HCT116 (cell line): ENCODE data around the gene HAPLN2. TPM values are rescaled to one million over a fixed set of nuclear protein-coding genes. Genes with fewer than 3 reads are reported as not detected.

Experiments
- ATAC-seq: fragments of 200-7000 bp; cut with Tn5 transposase; 2 replicates; pipeline ENCODE4 v1.9.1; 2020; ENCODE audit warnings: mild to moderate bottlenecking, moderate library complexity
- Bru-seq: library from RNA; stranded (reverse); fragments of 400-500 nt; gene quantifications from one replicate; lab custom pipeline; 2021; lab: Mats Ljungman, UMichigan
- BruChase-seq, 2 experiments: library from RNA; stranded (reverse); fragments of 400-500 nt; gene quantifications; one replicate each; lab custom pipeline; 2021; lab: Mats Ljungman, UMichigan
- BruUV-seq: library from RNA; stranded (reverse); fragments of 400-500 nt; replicated peaks from 2 replicates; lab custom pipeline; 2021; lab: Mats Ljungman, UMichigan
- CTCF ChIA-PET: fragments of 300-600 bp; sonication (Branson Sonifier 250); formaldehyde crosslinking; loops from one replicate; lab custom pipeline; 2021; ENCODE audit warnings: antibody characterized with exemption; lab: Charles Lee
- POLR2A ChIA-PET: fragments of 300-600, 350-600 bp; sonication (Branson Sonifier 250); formaldehyde crosslinking; loops from one replicate; lab custom pipeline; 2021; ENCODE audit warnings: antibody characterized with exemption; lab: Charles Lee
- RAD21 ChIA-PET, 2 experiments: fragments of 300-600 bp; sonication (Branson Sonifier 250); formaldehyde crosslinking; loops; one replicate each; lab custom pipeline; 2023; ENCODE audit warnings: low total read pairs in 2 of 2; ENCODE audit not compliant: uncharacterized antibody in 2 of 2, unreplicated experiment in 2 of 2, low non-redundant PET in 1 of 2; lab: Charles Lee
- DNase-seq: peaks from one replicate; pipeline ENCODE4 v3.0.0-alpha.2; 2010; ENCODE audit warnings: low read depth, low spot score
- H2AFZ ChIP-seq: fragments of 200-600 bp; shearing (Covaris generic), sonication (generic); 2 replicates; pipeline ENCODE4 v1.6.1; 2017; ENCODE audit warnings: low read depth, mixed run types, mixed read lengths, antibody characterized with exemption, low read length; ENCODE audit not compliant: poor library complexity, severe bottlenecking
- H3K27ac ChIP-seq: 2 replicates; pipeline ENCODE4 v1.5.1; 2012; ENCODE audit warnings: low read depth, low read length
- H3K27me3 ChIP-seq: fragments of 200-600 bp; sonication (generic); 2 replicates; pipeline ENCODE4 v1.6.1; 2016; ENCODE audit warnings: mixed run types, low read length, mixed read lengths; ENCODE audit not compliant: insufficient read depth
- H3K36me3 ChIP-seq, 2 experiments: fragments of 200-500 bp in 1 of 2; fragments of 200-600 bp in 1 of 2; sonication (Bioruptor generic) in 1 of 2; sonication (generic) in 1 of 2; 2 replicates each; pipeline versions ENCODE4 v1.5.1 to v1.6.1; 2014 to 2016; ENCODE audit warnings: low read length in 2 of 2, inconsistent platforms in 1 of 2, mixed read lengths in 1 of 2, mixed run types in 1 of 2; ENCODE audit not compliant: insufficient read depth in 2 of 2, control insufficient read depth in 1 of 2
- H3K4me1 ChIP-seq, 2 experiments: fragments of 200-600 bp in 1 of 2; sonication (generic) in 1 of 2; 2 replicates each; pipeline versions ENCODE4 v1.5.1 to v1.6.1; 2012 to 2017; ENCODE audit warnings: low read length in 2 of 2, inconsistent platforms in 1 of 2, mild to moderate bottlenecking in 1 of 2, mixed read lengths in 1 of 2, mixed run types in 1 of 2, moderate library complexity in 1 of 2; ENCODE audit not compliant: insufficient read depth in 2 of 2, control insufficient read depth in 1 of 2
- H3K4me2 ChIP-seq: fragments of 200-600 bp; sonication (generic); 2 replicates; pipeline ENCODE4 v1.6.1; 2017; ENCODE audit warnings: mixed run types, low read length, mixed read lengths
- H3K4me3 ChIP-seq, 2 experiments: fragments of 200-600 bp in 1 of 2; sonication (generic) in 1 of 2; replicated peaks in 1 of 2; 2 replicates each; pipeline ENCODE4 v1.5.1; 2011 to 2016; ENCODE audit warnings: low read length in 2 of 2, control low read depth in 1 of 2, low read depth in 1 of 2, mild to moderate bottlenecking in 1 of 2, mixed read lengths in 1 of 2, mixed run types in 1 of 2
- H3K79me2 ChIP-seq: fragments of 200-600 bp; sonication (generic); 2 replicates; pipeline ENCODE4 v1.6.1; 2017; ENCODE audit warnings: mild to moderate bottlenecking, mixed run types, low read length, moderate library complexity, mixed read lengths; ENCODE audit not compliant: insufficient read depth
- H3K9ac ChIP-seq: fragments of 200-600 bp; sonication (generic); 2 replicates; pipeline ENCODE4 v1.6.1; 2016; ENCODE audit warnings: low read length, mixed read lengths
- H3K9me2 ChIP-seq: fragments of 200-600 bp; sonication (generic), shearing (Covaris generic); 2 replicates; pipeline ENCODE4 v1.6.1; 2017; ENCODE audit warnings: mixed run types, mild to moderate bottlenecking, moderate library complexity; ENCODE audit not compliant: insufficient read depth
- H3K9me3 ChIP-seq, 2 experiments: fragments of 200-500 bp in 1 of 2; fragments of 200-600 bp in 1 of 2; sonication (Bioruptor generic) in 1 of 2; sonication (generic) in 1 of 2; 2 replicates each; pipeline ENCODE4 v1.6.1; 2014 to 2017; ENCODE audit warnings: low read length in 2 of 2, mixed read lengths in 2 of 2, inconsistent platforms in 1 of 2, low read depth in 1 of 2, mild to moderate bottlenecking in 1 of 2, mixed run types in 1 of 2, moderate library complexity in 1 of 2; ENCODE audit not compliant: control insufficient read depth in 1 of 2, insufficient read depth in 1 of 2
- H4K20me1 ChIP-seq: fragments of 200-600 bp; sonication (generic), shearing (Covaris generic); 2 replicates; pipeline ENCODE4 v1.6.1; 2017; ENCODE audit warnings: mixed run types, mild to moderate bottlenecking, moderate library complexity; ENCODE audit not compliant: insufficient read depth
- CEBPB ChIP-seq: IDR thresholded peaks from 2 replicates; pipeline ENCODE4 v1.6.1; 2012; ENCODE audit warnings: low read depth
- CTCF ChIP-seq, 3 experiments: fragments of 200-600 bp in 1 of 3; sonication (generic) in 1 of 3; IDR thresholded peaks in 2 of 3; conservative IDR thresholded peaks in 1 of 3; 2 replicates each; pipeline ENCODE4 v1.5.1; 2012 to 2017; ENCODE audit warnings: low read depth in 2 of 3, low read length in 2 of 3, antibody characterized with exemption in 1 of 3, borderline replicate concordance in 1 of 3, control low read depth in 1 of 3, mild to moderate bottlenecking in 1 of 3, mixed read lengths in 1 of 3, mixed run types in 1 of 3, moderate library complexity in 1 of 3; ENCODE audit not compliant: insufficient read depth in 1 of 3
- JUND ChIP-seq: IDR thresholded peaks from 2 replicates; pipeline ENCODE4 v1.6.1; 2012
- POLR2A ChIP-seq: IDR thresholded peaks from 2 replicates; pipeline ENCODE4 v1.7.0; 2011; ENCODE audit warnings: borderline replicate concordance; ENCODE audit not compliant: insufficient read depth, insufficient read length; ENCODE audit errors: extremely low read depth
- RAD21 ChIP-seq: IDR thresholded peaks from 2 replicates; pipeline ENCODE4 v1.6.1; 2012; ENCODE audit warnings: low read depth, mild to moderate bottlenecking
- REST ChIP-seq: IDR thresholded peaks from 2 replicates; pipeline ENCODE4 v1.6.1; 2012; ENCODE audit warnings: low read depth
- SRF ChIP-seq: IDR thresholded peaks from 2 replicates; pipeline ENCODE4 v1.6.1; 2012; ENCODE audit warnings: low read depth
- intact Hi-C: fragments of 100-400 bp; cut with micrococcal nuclease; formaldehyde crosslinking; loops from 2 replicates; pipeline ENCODE4 v1.10.0; 2022
- long read RNA-seq: library from polyadenylated mRNA; unstranded; transcript quantifications from one replicate; pipeline ENCODE4 v2.0.0, GENCODE V29; 2021; ENCODE audit not compliant: unreplicated experiment
- polyA plus RNA-seq: library from polyadenylated mRNA; unstranded; fragments of >200 nt; gene quantifications from 2 replicates; pipeline ENCODE4 v1.2.1, GENCODE V29; 2012; ENCODE audit warnings: missing spikeins
- total RNA-seq: library from RNA; stranded (reverse); gene quantifications from one replicate; pipeline ENCODE4 v1.2.1, GENCODE V29; 2021; ENCODE audit not compliant: unreplicated experiment

The HAPLN2 gene
- total RNA-seq (0.54 TPM), Bru-seq, nascent RNA (percentile 25 among the genes with signal in this experiment), BruChase-seq, experiment 1, labeled RNA remaining after a 6-hour chase (percentile 39 among the genes with signal in this experiment), BruChase-seq, experiment 2, labeled RNA remaining after a 2-hour chase (percentile 30 among the genes with signal in this experiment)
- polyA plus RNA-seq, result 0.47 and 0.60 TPM in 2 replicates
- long read RNA-seq, result 0 reads

GRCh38 chr1:156618853-156619581, at the start of gene HAPLN2:
Gene HAPLN2 (plus strand): TSS chr1:156619415. CDS start chr1:156623491, 4,076 bp downstream.
- H3K4me1 ChIP-seq, result peaks cover 8 to 11% of the 10 kb centered on the region in 2 experiments
- no peak for TF ChIP-seq SRF
- no peak for TF ChIP-seq REST
- no peak for TF ChIP-seq CEBPB
- TF ChIP-seq JUND, result no peak
- TF ChIP-seq RAD21, result peak; percentile 35
- peak; percentile 22 to 80 (median 61); a peak in 5 of 6 replicates for TF ChIP-seq CTCF (IDR thresholded peaks at IDR 0.05 in 2 of 3, conservative IDR thresholded peaks at IDR 0.05 in 1 of 3; ENCODE audit: borderline replicate concordance in 1 of 3, insufficient read depth in 1 of 3, low read depth in 2 of 3, low read length in 2 of 3)
- TF ChIP-seq POLR2A, result no peak
- no peaks in the 10 kb centered on the region for H3K36me3 ChIP-seq
- RAD21 ChIA-PET, result no interaction called here
- no peak within 1 kb of the TSS for H3K9ac ChIP-seq
- POLR2A ChIA-PET, result interaction anchor here (0.8 kb wide), 1 partner anchor 17 kb away, joined by 3 read pairs; no protein-coding TSS in a partner anchor
- H4K20me1 ChIP-seq, result no peaks in the 10 kb centered on the region
- H3K9me3 ChIP-seq, result no peaks in the 10 kb centered on the region
- no peak within 1 kb of the TSS for H2AFZ ChIP-seq
- DNase-seq, result no peak
- peak; percentile 84 for ATAC-seq
- intact Hi-C loops, result no loop called here
- BruUV-seq, result no TSS peak
- H3K79me2 ChIP-seq, result no peaks in the 10 kb centered on the region
- H3K4me2 ChIP-seq, result no peak within 1 kb of the TSS
- H3K9me2 ChIP-seq, result no peaks in the 10 kb centered on the region
- H3K4me3 ChIP-seq, result no peak within 1 kb of the TSS
- no peak within 1 kb of the TSS for H3K27ac ChIP-seq
- H3K27me3 ChIP-seq, result no peaks in the 10 kb centered on the region
- CTCF ChIA-PET, result interaction anchor here (0.6 to 2.0 kb wide), 6 partner anchors 8 to 271 kb away, joined by 3 to 13 read pairs (median 4); partner anchors contain the start of genes NAXE and NES
